ENCODE data around the gene ANO10. TPM values are rescaled to one million over a fixed set of nuclear protein-coding genes. Genes with fewer than 3 reads are reported as not detected.

The ANO10 gene
- total and polyA plus RNA-seq, 2 of the 8 experiments (the other 6 are each of a cell fraction or from before 2014, with no cell fraction given), result 38.0 to 53.2 TPM

DNA sequence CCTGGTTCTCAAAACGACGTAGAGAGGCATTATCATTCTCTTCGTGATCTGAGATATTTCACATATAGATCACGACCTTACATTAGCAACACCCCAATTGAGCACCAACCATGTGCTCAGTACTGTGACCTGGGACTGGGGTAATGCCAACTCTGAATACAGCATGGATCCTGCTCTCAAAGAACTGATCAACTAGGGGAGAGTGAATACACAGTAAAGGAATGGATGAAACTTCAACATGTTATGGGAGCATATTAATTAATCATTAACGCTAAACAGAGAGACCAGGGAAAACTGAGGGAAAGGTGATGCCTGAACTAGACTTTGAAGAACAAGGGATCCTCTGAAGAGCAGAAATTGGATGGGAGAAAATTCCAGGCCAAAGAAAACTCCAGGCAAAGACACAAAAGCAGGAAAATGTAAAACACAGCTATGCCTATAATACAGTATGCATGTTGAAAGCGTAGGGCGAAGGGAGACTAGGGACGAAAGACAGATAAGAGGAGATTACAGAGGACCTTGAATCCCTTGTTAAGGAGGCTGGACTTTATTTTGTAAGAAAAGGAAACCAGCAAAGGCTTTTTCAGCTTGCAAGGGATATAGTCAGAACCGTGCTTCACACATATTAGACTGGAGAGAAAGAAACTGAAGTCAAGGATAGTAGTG is 105.7 kb downstream of the ANO10 start:
- no peak overlapping the region for H3K56ac ChIP-seq (replicated peaks; ENCODE audit: insufficient read length, low read depth, low read length)
- H2AFZ ChIP-seq (ENCODE audit: low read length), result no peak overlapping the region
- FAIRE-seq (no peak), DNase-seq (ENCODE audit: low read depth in 1 of 2, low spot score in 2 of 2) (no peak)
- H3K4me2 ChIP-seq (ENCODE audit: insufficient read depth in 1 of 2, low read depth in 2 of 2, low read length in 2 of 2), result no peak overlapping the region
- no peak overlapping the region for H2BK20ac ChIP-seq (ENCODE audit: low read length)
- H3K27me3 ChIP-seq (replicated peaks in 1 of 4; ENCODE audit: control insufficient read depth in 3 of 4, extremely low read depth in 1 of 4, insufficient read depth in 3 of 4, low read length in 3 of 4), result no peaks in the 10 kb centered on the region
- H3K36me3 ChIP-seq (ENCODE audit: control insufficient read depth in 2 of 4, insufficient read depth in 4 of 4, low read length in 3 of 4), result peaks cover 0 to 12% (median 0%) of the 10 kb centered on the region in 4 experiments; a peak in 3 of 8 replicates
- no peak overlapping the region for H3K4me3 ChIP-seq (ENCODE audit: extremely low read depth in 1 of 4, insufficient read depth in 2 of 4, low read depth in 3 of 4, low read length in 4 of 4)
- no peak overlapping the region for H2BK15ac ChIP-seq (ENCODE audit: low read length)
- H2BK5ac ChIP-seq (ENCODE audit: low read depth, low read length), result no peak overlapping the region
- H3K23ac ChIP-seq (ENCODE audit: insufficient read length), result no peak overlapping the region
- H2AK5ac ChIP-seq (ENCODE audit: low read depth, low read length), result no peak overlapping the region
- H4K20me1 ChIP-seq (replicated peaks in 1 of 2; ENCODE audit: control insufficient read depth in 1 of 2, insufficient read depth in 2 of 2, low read length in 2 of 2), result no peaks in the 10 kb centered on the region
- H3K79me2 ChIP-seq (ENCODE audit: control insufficient read depth in 1 of 2, insufficient read depth in 2 of 2, low read length in 2 of 2), result no peaks in the 10 kb centered on the region
- ChIA-PET POLR2A (ENCODE audit: partially characterized antibody) (no interaction called here), CTCF (ENCODE audit: partially characterized antibody) (no interaction called here)
- no peak overlapping the region for H2BK120ac ChIP-seq (replicated peaks; ENCODE audit: low read depth, low read length)
- H3K4me1 ChIP-seq (replicated peaks in 1 of 4; ENCODE audit: control insufficient read depth in 3 of 4, insufficient read depth in 4 of 4, low read length in 3 of 4), result 0 out of 7 replicates have a peak, but pooled peaks cover 0 to 3% (median 0%) of the 10 kb centered on the region in 4 experiments
- no peak overlapping the region for H3K4ac ChIP-seq (replicated peaks; ENCODE audit: insufficient read length, low read depth, low read length)
- no peaks in the 10 kb centered on the region for H3K79me1 ChIP-seq (ENCODE audit: low read depth, low read length)
- peaks cover 3 to 6% of the 10 kb centered on the region in 2 experiments; a peak in 1 of 4 replicates for H3K9me3 ChIP-seq (ENCODE audit: insufficient read depth in 2 of 2, low read depth in 1 of 2, low read length in 1 of 2)
- no peak overlapping the region for H3K18ac ChIP-seq (ENCODE audit: extremely low read depth, low read length)
- H4K91ac ChIP-seq (replicated peaks; ENCODE audit: insufficient read length, low read length), result no peak overlapping the region
- no peak overlapping the region for H3K9ac ChIP-seq (replicated peaks in 1 of 4; ENCODE audit: extremely low read depth in 1 of 4, low read depth in 3 of 4, low read length in 3 of 4)
- no peak overlapping the region for H3K27ac ChIP-seq (ENCODE audit: low read depth, low read length)
- H2BK12ac ChIP-seq (ENCODE audit: low read depth, low read length), result no peak overlapping the region
- no peak overlapping the region for H4K5ac ChIP-seq (ENCODE audit: insufficient read length, low read depth, low read length)
- no peaks in the 10 kb centered on the region for H3K23me2 ChIP-seq (ENCODE audit: low read depth, low read length)
- no peak overlapping the region for H3K14ac ChIP-seq (ENCODE audit: insufficient read length)
- no peak overlapping the region for H4K8ac ChIP-seq (ENCODE audit: extremely low read depth, insufficient read depth, low read length)
- WGBS, 2 experiments (ENCODE audit: extremely low coverage in 1 of 2, insufficient coverage in 1 of 2, insufficient read length in 1 of 2, insufficient replicate concordance in 2 of 2, low coverage in 1 of 2, low lambda C conversion rate in 2 of 2, missing lambda C conversion rate in 1 of 2), result 88% methylated on average over 9 of the region's 9 CpGs; no CpG with 5 or more reads in 1 of the 2 experiments
- TF ChIP-seq SP1 (IDR thresholded peaks at IDR 0.05; ENCODE audit: low read depth, low read length), result no peak
- no peak for TF ChIP-seq FOSL1 (IDR thresholded peaks at IDR 0.05; ENCODE audit: insufficient read depth, low read depth, low read length)
- TF ChIP-seq RNF2 (IDR thresholded peaks at IDR 0.05; ENCODE audit: borderline replicate concordance, low read depth, low read length, missing control alignments, poor library complexity, severe bottlenecking), result no peak
- no peak for TF ChIP-seq ATF3 (IDR thresholded peaks at IDR 0.05; ENCODE audit: insufficient read depth, low read depth, low read length)
- no peak for TF ChIP-seq POLR2A (IDR thresholded peaks at IDR 0.05; ENCODE audit: control extremely low read depth in 1 of 2, low read depth in 2 of 2, low read length in 2 of 2)
- no peak for TF ChIP-seq JUND (IDR thresholded peaks at IDR 0.05; ENCODE audit: low read length)
- TF ChIP-seq, protein P1, sequence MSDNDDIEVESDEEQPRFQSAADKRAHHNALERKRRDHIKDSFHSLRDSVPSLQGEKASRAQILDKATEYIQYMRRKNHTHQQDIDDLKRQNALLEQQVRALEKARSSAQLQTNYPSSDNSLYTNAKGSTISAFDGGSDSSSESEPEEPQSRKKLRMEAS (IDR thresholded peaks at IDR 0.05), result no peak
- TF ChIP-seq GABPA (IDR thresholded peaks at IDR 0.05; ENCODE audit: borderline replicate concordance, insufficient read depth, low read length), result no peak
- TF ChIP-seq SIRT6 (IDR thresholded peaks at IDR 0.05; ENCODE audit: low read length), result no peak
- TF ChIP-seq TCF12 (IDR thresholded peaks at IDR 0.05; ENCODE audit: low read depth, low read length), result no peak
- TF ChIP-seq RXRA (IDR thresholded peaks at IDR 0.05; ENCODE audit: insufficient read depth, low read depth, low read length), result no peak
- TF ChIP-seq HDAC6 (IDR thresholded peaks at IDR 0.05; ENCODE audit: low read depth, low read length), result no peak

All from H1 (cell line).